Measurements from ENCODE around the gene COBL.

The COBL gene

GRCh38 chr7:51274955-51275354 is 41.7 kb downstream of the COBL start:
- DNase-seq (ENCODE audit: low read depth in 2 of 2) = no peak

- DNase-seq (ENCODE audit: low read depth in 2 of 2) = no peak
These were observed 42.6 kb downstream of the COBL start for GRCh38 chr7:51274001-51274400.

GRCh38 chr7:51273360-51273759 is 43.2 kb downstream of the COBL start:
- DNase-seq (ENCODE audit: low read depth in 2 of 2) = no peak

- DNase-seq (ENCODE audit: low read depth in 2 of 2) = no peak
These were observed 45.6 kb downstream of the COBL start for GRCh38 chr7:51270965-51271364.

GRCh38 chr7:51269911-51270310 is 46.7 kb downstream of the COBL start:
- no peak for DNase-seq (ENCODE audit: low read depth in 2 of 2)

GRCh38 chr7:51269321-51269720 is 47.3 kb downstream of the COBL start:
- no peak for DNase-seq (ENCODE audit: low read depth in 2 of 2)

GRCh38 chr7:51268859-51269258 is 47.8 kb downstream of the COBL start:
- DNase-seq (ENCODE audit: low read depth in 2 of 2) = no peak

GRCh38 chr7:51267169-51267568 is 49.4 kb downstream of the COBL start:
- DNase-seq (ENCODE audit: low read depth in 2 of 2) = no peak

- DNase-seq (ENCODE audit: low read depth in 2 of 2) = no peak
These were observed 51.3 kb downstream of the COBL start for GRCh38 chr7:51265066-51265907.

- DNase-seq (ENCODE audit: low read depth in 2 of 2) = no peak
These were observed 52.8 kb downstream of the COBL start for GRCh38 chr7:51263631-51264484.

GRCh38 chr7:51262796-51263531 is 53.6 kb downstream of the COBL start:
- no peak for DNase-seq (ENCODE audit: low read depth in 2 of 2)

- no peak for DNase-seq (ENCODE audit: low read depth in 2 of 2)
These were observed 54.4 kb downstream of the COBL start for GRCh38 chr7:51261950-51262795.

GRCh38 chr7:51261117-51261835 is 55.3 kb downstream of the COBL start:
- no peak for DNase-seq (ENCODE audit: low read depth in 2 of 2)

GRCh38 chr7:51260516-51260915 is 56.1 kb downstream of the COBL start:
- no peak for DNase-seq (ENCODE audit: low read depth in 2 of 2)

GRCh38 chr7:51259766-51260165 is 56.8 kb downstream of the COBL start:
- no peak for DNase-seq (ENCODE audit: low read depth in 2 of 2)

GRCh38 chr7:51256916-51257315 is 59.7 kb downstream of the COBL start:
- no peak for DNase-seq (ENCODE audit: low read depth in 2 of 2)

- DNase-seq (ENCODE audit: low read depth in 2 of 2) = no peak
These were observed 60.3 kb downstream of the COBL start for GRCh38 chr7:51256209-51256781.

- no peak for DNase-seq (ENCODE audit: low read depth in 2 of 2)
These were observed 60.9 kb downstream of the COBL start for GRCh38 chr7:51255536-51256208.

GRCh38 chr7:51255036-51255435 is 61.6 kb downstream of the COBL start:
- no peak for DNase-seq (ENCODE audit: low read depth in 2 of 2)

- no peak for DNase-seq (ENCODE audit: low read depth in 2 of 2)
These were observed 63.5 kb downstream of the COBL start for GRCh38 chr7:51253157-51253556.

Measured in stimulated activated CD8-positive, alpha-beta memory T cell treated with anti-CD3 and anti-CD28 coated beads, Interleukin-2, amount 100 ng/mL, for 1 hour (primary cell).